Measurements from ENCODE around the gene TNFRSF4. TPM values are rescaled to one million over a fixed set of nuclear protein-coding genes. Genes with fewer than 3 reads are reported as not detected.

Gene TNFRSF4
- total RNA-seq, 4 donors from 2014 or later, result 2.4 to 10.7 (median 5.9) TPM

DNA sequence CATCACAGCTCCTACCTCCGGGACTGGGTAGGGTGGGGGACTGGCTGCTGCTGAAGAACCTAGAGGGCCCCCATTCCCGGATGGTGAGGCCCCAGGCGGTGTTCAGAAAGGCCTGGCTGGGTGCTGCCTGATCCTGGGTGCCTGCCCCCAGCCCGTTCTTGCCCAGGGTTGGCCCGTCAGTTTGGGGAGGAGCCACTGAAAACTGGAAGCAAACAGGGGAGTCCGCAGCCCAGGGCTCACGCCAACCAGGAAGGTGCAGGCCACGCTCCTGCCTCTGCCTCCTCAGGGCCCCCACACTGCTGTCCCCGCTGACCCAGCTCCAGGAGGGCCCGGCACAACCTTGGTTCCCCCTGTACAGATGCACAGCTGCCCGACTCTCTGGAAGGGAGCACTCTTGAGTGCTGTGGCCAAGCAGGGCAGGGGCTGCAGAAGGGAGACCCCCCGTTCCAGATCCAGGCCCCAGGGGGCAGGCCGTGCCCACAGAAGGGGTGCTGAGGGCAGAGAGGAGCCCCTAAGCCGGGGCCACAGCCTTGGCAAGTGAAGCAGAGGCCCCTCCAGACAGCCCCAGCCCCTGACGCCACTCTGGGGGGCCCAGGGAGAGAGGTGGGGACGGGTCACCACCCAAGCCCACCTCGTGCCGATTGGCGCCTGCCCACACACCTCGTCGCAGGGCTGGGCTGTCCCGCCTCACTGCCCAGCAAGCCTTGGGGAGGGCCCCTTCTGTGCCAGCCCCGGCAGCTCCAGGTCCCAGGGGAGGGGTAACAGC lies 27.1 kb upstream of the TNFRSF4 start:
- no peak for ATAC-seq (ENCODE audit: low FRiP score)
- TF ChIP-seq, protein P1, sequence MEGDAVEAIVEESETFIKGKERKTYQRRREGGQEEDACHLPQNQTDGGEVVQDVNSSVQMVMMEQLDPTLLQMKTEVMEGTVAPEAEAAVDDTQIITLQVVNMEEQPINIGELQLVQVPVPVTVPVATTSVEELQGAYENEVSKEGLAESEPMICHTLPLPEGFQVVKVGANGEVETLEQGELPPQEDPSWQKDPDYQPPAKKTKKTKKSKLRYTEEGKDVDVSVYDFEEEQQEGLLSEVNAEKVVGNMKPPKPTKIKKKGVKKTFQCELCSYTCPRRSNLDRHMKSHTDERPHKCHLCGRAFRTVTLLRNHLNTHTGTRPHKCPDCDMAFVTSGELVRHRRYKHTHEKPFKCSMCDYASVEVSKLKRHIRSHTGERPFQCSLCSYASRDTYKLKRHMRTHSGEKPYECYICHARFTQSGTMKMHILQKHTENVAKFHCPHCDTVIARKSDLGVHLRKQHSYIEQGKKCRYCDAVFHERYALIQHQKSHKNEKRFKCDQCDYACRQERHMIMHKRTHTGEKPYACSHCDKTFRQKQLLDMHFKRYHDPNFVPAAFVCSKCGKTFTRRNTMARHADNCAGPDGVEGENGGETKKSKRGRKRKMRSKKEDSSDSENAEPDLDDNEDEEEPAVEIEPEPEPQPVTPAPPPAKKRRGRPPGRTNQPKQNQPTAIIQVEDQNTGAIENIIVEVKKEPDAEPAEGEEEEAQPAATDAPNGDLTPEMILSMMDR (IDR thresholded peaks at IDR 0.05), result no peak

GRCh38 chr1:1240348-1240732 lies 26.4 kb upstream of the TNFRSF4 start:
- DNase-seq (ENCODE audit: low spot score) (no peak), ATAC-seq (ENCODE audit: low FRiP score) (no peak)
- TF ChIP-seq, protein P1 (IDR thresholded peaks at IDR 0.05), result no peak

More for the DNA sequence above, 27.1 kb upstream of the TNFRSF4 start:
- no peak for DNase-seq (ENCODE audit: low spot score)

DNA sequence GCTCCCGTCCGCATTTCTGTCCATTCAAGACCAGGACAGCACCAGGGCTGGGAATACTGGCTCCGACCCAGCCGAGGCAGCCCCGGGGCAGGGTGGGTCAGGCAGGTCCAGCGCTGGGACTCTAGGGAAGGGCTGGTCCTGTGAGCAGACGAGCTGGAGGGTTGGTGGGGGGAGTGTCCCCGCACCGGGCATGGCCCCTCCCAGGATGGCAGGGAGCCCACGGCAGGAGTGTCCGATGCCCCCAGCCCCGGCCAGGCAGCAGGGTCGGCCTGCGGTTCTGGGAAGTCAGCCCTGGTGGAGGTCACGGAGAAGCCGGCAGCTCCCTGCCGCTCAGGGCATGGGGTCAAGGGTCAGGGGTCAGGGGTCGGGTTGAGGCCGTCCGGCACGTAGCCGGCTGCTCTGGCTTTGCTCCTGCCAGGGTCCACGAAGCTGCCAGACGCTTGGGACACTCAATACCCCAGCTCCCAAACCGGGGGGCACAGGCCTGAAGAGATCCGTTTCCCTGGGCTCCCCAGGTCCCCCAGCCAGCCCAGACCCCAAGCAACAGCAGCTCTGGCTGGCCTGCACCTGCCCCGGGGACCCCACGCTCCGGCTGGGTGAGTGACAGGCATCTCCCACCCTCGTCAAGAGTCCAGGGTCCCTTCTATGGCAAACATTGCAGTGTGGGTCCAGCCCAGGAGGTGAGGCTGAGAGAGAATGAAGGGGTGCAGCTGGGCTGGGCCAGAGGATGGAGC lies 25.8 kb upstream of the TNFRSF4 start:
- no peak for ATAC-seq (ENCODE audit: low FRiP score)
- no peak for DNase-seq (ENCODE audit: low spot score)
- TF ChIP-seq, protein P1 (IDR thresholded peaks at IDR 0.05), result no peak

GRCh38 chr1:1239227-1239613 lies 25.3 kb upstream of the TNFRSF4 start:
- TF ChIP-seq, protein P1 (IDR thresholded peaks at IDR 0.05), result no peak
- ATAC-seq (ENCODE audit: low FRiP score) (no peak), DNase-seq (ENCODE audit: low spot score) (no peak)

DNA sequence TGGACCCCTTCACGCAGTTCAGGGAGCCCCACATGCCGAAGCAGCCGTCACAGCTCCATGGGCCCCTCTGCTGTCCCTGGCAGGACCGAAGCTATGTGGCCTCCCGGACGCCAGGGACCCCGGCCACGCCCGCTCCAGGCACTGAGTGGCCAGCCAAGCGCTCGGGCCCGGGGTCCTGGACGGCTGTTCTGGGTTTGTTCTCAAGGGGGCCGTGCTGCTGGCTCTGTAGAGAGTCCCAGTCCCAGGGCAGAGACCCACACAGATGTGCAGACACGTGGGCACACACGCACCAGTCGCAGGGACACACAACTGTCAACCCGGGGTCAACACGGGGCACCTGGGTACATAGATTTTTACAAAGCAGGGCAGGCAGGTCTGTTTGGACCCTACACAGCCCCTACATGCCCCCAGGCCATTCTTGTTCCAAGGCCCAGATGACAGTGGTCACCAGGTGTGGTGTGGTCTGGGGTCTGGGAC lies 24.8 kb upstream of the TNFRSF4 start:
- no peak for ATAC-seq (ENCODE audit: low FRiP score)
- TF ChIP-seq, protein P1 (IDR thresholded peaks at IDR 0.05), result no peak
- no peak for DNase-seq (ENCODE audit: low spot score)

- TF ChIP-seq, protein P1 (IDR thresholded peaks at IDR 0.05), result no peak
- DNase-seq (ENCODE audit: low spot score), result no peak
- no peak for ATAC-seq (ENCODE audit: low FRiP score)
Measured at GRCh38 chr1:1237874-1238701, 24.1 kb upstream of the TNFRSF4 start.

All from omental fat pad (tissue), 4 donors.